ENCODE data around the gene SCN1B. TPM values are rescaled to one million over a fixed set of nuclear protein-coding genes. Genes with fewer than 3 reads are reported as not detected.

Gene SCN1B
- total and polyA plus RNA-seq, 8 donors = 1.3 to 36.6 (median 3.7) TPM; not detected in 1

DNA sequence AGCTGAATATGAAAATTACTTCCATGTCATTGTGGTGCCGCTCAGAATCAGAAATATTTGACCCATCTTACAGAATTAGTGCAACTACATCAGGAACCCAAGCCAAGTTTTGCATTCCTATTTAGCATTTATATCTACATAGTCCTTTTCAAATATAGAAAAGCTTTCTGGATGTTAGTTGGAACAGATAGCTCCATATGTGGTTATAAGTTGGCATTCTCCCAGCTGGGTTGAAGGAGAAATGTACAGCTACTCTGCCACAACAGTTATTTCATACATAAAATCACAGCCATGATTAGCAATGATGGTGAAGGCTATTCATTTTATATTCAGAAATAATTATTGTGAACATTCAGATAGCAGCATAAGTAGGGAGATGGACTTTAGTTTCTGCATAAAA, 39.4 kb downstream of the SCN1B start:
- Histone ChIP-seq H3K27me3 (no peaks in the 10 kb centered on the region), H3K9me3 (peaks cover 0 to 9% (median 7%) of the 10 kb centered on the region in 4 donors), H3K4me1 (peaks cover 0 to 5% (median 2%) of the 10 kb centered on the region in 4 donors), H3K4me3 (no peak overlapping the region), H3K27ac (no peak overlapping the region), H3K36me3 (no peaks in the 10 kb centered on the region)
- DNase-seq = peak in 1 of 2 donors; percentile 41
- TF ChIP-seq POLR2A (IDR thresholded peaks at IDR 0.05) (no peak), CTCF (IDR thresholded peaks at IDR 0.05) (no peak), POLR2AphosphoS5 (IDR thresholded peaks at IDR 0.05) (no peak), EP300 (IDR thresholded peaks at IDR 0.05) (no peak)
- intact Hi-C loops (cut with DNase I; ENCODE audit: low total_unique reads) = no loop called here
- 58 to 84% (median 72%) methylated on average over 1 of the region's 1 CpG for WGBS, 5 donors

DNA sequence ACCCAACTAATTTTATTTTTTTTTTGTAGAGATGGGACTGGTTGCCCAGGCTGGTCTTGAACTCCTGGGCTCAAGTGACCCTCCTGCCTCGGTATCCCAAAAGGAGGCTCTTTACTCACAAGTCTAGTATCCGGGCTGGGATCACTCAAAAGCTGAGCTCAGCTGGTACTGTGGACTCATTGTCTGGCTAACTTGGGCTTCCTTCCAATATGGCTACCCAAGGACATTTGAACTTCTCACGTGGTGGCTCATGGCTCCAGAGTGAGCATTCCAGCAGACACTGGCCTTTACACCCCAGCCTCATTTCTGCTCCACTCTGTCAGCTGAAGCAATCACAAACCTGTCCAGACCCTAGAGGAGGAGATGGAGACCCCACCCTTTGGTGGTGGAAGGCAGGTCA, 40.2 kb downstream of the SCN1B start:
- TF ChIP-seq EP300 (IDR thresholded peaks at IDR 0.05) (no peak), CTCF (IDR thresholded peaks at IDR 0.05) (no peak)
- 87 to 100% (median 90%) methylated on average over 3 of the region's 3 CpGs for WGBS, 5 donors
- intact Hi-C loops (cut with DNase I; ENCODE audit: low total_unique reads) = no loop called here
- no peak overlapping the region for H3K4me3 ChIP-seq
- peaks cover 0 to 5% (median 2%) of the 10 kb centered on the region in 4 donors for H3K4me1 ChIP-seq
- no peaks in the 10 kb centered on the region for H3K36me3 ChIP-seq
- no peak overlapping the region for H3K27ac ChIP-seq
- DNase-seq = no peak
- H3K27me3 ChIP-seq = no peaks in the 10 kb centered on the region
- H3K9me3 ChIP-seq = peaks cover 0 to 9% (median 7%) of the 10 kb centered on the region in 4 donors

- 70 to 89% (median 86%) methylated on average over 8 to 10 of the region's 10 CpGs for WGBS, 5 donors
Measured at GRCh38 chr19:35073516-35073915, 43.2 kb downstream of the SCN1B start.

DNA sequence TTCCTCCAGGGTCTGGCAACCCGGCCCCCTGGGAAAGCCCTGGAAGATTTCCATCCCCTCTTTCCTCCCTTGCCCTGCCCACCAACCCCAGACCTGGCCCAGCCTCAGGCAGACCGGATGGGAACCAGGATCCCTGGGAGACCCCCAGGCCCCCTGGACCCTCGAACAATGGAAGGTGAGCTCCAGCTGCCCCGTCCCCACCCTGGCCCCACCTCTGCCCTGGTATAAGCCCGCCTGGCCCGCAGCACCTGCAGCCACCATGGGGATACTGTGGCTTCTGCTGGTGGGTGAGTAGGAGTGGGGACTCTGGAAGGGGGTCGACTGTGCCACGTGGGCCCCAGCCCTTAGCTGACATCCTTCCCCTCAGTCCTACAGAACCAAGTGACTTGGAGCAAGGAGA, 43.7 kb downstream of the SCN1B start:
- Histone ChIP-seq H3K4me3 (no peak overlapping the region), H3K27ac (no peak overlapping the region), H3K9me3 (peaks cover 0 to 9% (median 7%) of the 10 kb centered on the region in 4 donors), H3K36me3 (no peaks in the 10 kb centered on the region), H3K4me1 (no peaks in the 10 kb centered on the region), H3K27me3 (no peaks in the 10 kb centered on the region)
- intact Hi-C loops (cut with DNase I; ENCODE audit: low total_unique reads) = no loop called here
- 71 to 86% (median 82%) methylated on average over 2 to 8 of the region's 8 CpGs for WGBS, 5 donors
- TF ChIP-seq EP300 (IDR thresholded peaks at IDR 0.05) (no peak), CTCF (IDR thresholded peaks at IDR 0.05) (no peak), POLR2AphosphoS5 (IDR thresholded peaks at IDR 0.05) (no peak), POLR2A (IDR thresholded peaks at IDR 0.05) (no peak)
- DNase-seq = no peak

More at GRCh38 chr19:35073516-35073915, 43.2 kb downstream of the SCN1B start:
- intact Hi-C loops (cut with DNase I; ENCODE audit: low total_unique reads) = no loop called here
- Histone ChIP-seq H3K4me1 (no peaks in the 10 kb centered on the region), H3K27ac (no peak overlapping the region), H3K27me3 (no peaks in the 10 kb centered on the region), H3K4me3 (no peak overlapping the region), H3K9me3 (peaks cover 0 to 9% (median 7%) of the 10 kb centered on the region in 4 donors), H3K36me3 (no peaks in the 10 kb centered on the region)
- no peak for TF ChIP-seq POLR2AphosphoS5 (IDR thresholded peaks at IDR 0.05)
- no peak for DNase-seq

- TF ChIP-seq POLR2AphosphoS5 (IDR thresholded peaks at IDR 0.05) = no peak
- no peak for TF ChIP-seq POLR2A (IDR thresholded peaks at IDR 0.05)
- TF ChIP-seq CTCF (IDR thresholded peaks at IDR 0.05) = no peak
- no peak for TF ChIP-seq EP300 (IDR thresholded peaks at IDR 0.05)
- H3K4me1 ChIP-seq = no peaks in the 10 kb centered on the region
- intact Hi-C loops (cut with DNase I; ENCODE audit: low total_unique reads) = no loop called here
- no peaks in the 10 kb centered on the region for H3K27me3 ChIP-seq
- H3K36me3 ChIP-seq = no peaks in the 10 kb centered on the region
- no peak overlapping the region for H3K4me3 ChIP-seq
- WGBS, 5 donors = 84 to 94% (median 89%) methylated on average over 11 to 21 of the region's 21 CpGs
- H3K9me3 ChIP-seq = peaks cover 0 to 9% (median 7%) of the 10 kb centered on the region in 4 donors
- no peak overlapping the region for H3K27ac ChIP-seq
- no peak for DNase-seq
Measured at GRCh38 chr19:35074426-35075201, 44.3 kb downstream of the SCN1B start.
